ENCODE results near the gene ADRA1B.
A peak's percentile ranks its signal among the peaks of the same experiment; 100 is the strongest.
"Not testable (repeated sequence)": the region's sequence is repeated elsewhere in the genome, so short reads cannot be mapped to it uniquely, and the experiment has no call there.

ADRA1B gene

GRCh38 chr5:159969966-159970365 lies 53.7 kb downstream of the ADRA1B start:
- no peak for DNase-seq (ENCODE audit: low spot score)

GRCh38 chr5:159971038-159971437 lies 54.8 kb downstream of the ADRA1B start:
- no peak for DNase-seq (ENCODE audit: low spot score)

- no peak for DNase-seq (ENCODE audit: low spot score)
These were observed 55.2 kb downstream of the ADRA1B start for GRCh38 chr5:159971514-159971913.

- DNase-seq (ENCODE audit: low spot score) = no peak
These were observed 55.7 kb downstream of the ADRA1B start for GRCh38 chr5:159971931-159972461.

- no peak for DNase-seq (ENCODE audit: low spot score)
These were observed 56.5 kb downstream of the ADRA1B start for GRCh38 chr5:159972538-159973362.

- DNase-seq (ENCODE audit: low spot score) = no peak
These were observed 59.3 kb downstream of the ADRA1B start for GRCh38 chr5:159975462-159976019.

GRCh38 chr5:159976921-159977320 lies 60.6 kb downstream of the ADRA1B start:
- no peak for DNase-seq (ENCODE audit: low spot score)

GRCh38 chr5:159978358-159978757 lies 62.1 kb downstream of the ADRA1B start:
- DNase-seq (ENCODE audit: low spot score) = no peak

GRCh38 chr5:159982421-159983173 lies 66.3 kb downstream of the ADRA1B start:
- DNase-seq (ENCODE audit: low spot score) = no peak

- peak; percentile 78 for DNase-seq (ENCODE audit: low spot score)
These were observed 70.9 kb downstream of the ADRA1B start for GRCh38 chr5:159987031-159987674.

GRCh38 chr5:159990506-159990905 lies 74.2 kb downstream of the ADRA1B start:
- peak; percentile 39 for DNase-seq (ENCODE audit: low spot score)

- no peak for DNase-seq (ENCODE audit: low spot score)
These were observed 76.3 kb downstream of the ADRA1B start for GRCh38 chr5:159992566-159992965.

- DNase-seq (ENCODE audit: low spot score) = no peak
These were observed 76.9 kb downstream of the ADRA1B start for GRCh38 chr5:159993194-159993593.

GRCh38 chr5:159995907-159996306 lies 79.6 kb downstream of the ADRA1B start:
- DNase-seq (ENCODE audit: low spot score) = no peak

GRCh38 chr5:160001457-160001856 lies 85.2 kb downstream of the ADRA1B start:
- DNase-seq (ENCODE audit: low spot score) = no peak

GRCh38 chr5:160007514-160007913 lies 91.2 kb downstream of the ADRA1B start:
- no peak for DNase-seq (ENCODE audit: low spot score)

GRCh38 chr5:160008529-160008876 lies 92.2 kb downstream of the ADRA1B start:
- DNase-seq (ENCODE audit: low spot score) = not testable (repeated sequence)

- peak; percentile 100 for DNase-seq (ENCODE audit: low spot score)
These were observed 92.8 kb downstream of the ADRA1B start, which contains the start of gene TTC1 for GRCh38 chr5:160008877-160009590. Gene TTC1, plus strand, starts transcription at chr5:160009139. Its CDS starts 1,390 bp downstream, at chr5:160010529.

GRCh38 chr5:160009591-160009989 lies 93.3 kb downstream of the ADRA1B start:
- no peak for DNase-seq (ENCODE audit: low spot score)

- no peak for DNase-seq (ENCODE audit: low spot score)
These were observed 95.2 kb downstream of the ADRA1B start for GRCh38 chr5:160011471-160011870.

- peak; percentile 21 for DNase-seq (ENCODE audit: low spot score)
These were observed 97.9 kb downstream of the ADRA1B start for GRCh38 chr5:160014197-160014596.

All from NAMALWA (cell line).